ENCODE data around the gene LRRFIP1. TPM values are rescaled to one million over a fixed set of nuclear protein-coding genes. Genes with fewer than 3 reads are reported as not detected.

The LRRFIP1 gene
- total and polyA plus RNA-seq, 10 donors: 40.4 to 164 (median 124) TPM

- H3K9me3 ChIP-seq: no peaks in the 10 kb centered on the region
- H3K27me3 ChIP-seq (replicated peaks in 1 of 7): no peaks in the 10 kb centered on the region
- no peaks in the 10 kb centered on the region for H3K4me1 ChIP-seq
- 67 to 80% (median 73%) methylated on average over 1 of the region's 1 CpG for WGBS, 5 donors
- no peaks in the 10 kb centered on the region for H3K36me3 ChIP-seq
- no peak for TF ChIP-seq POLR2AphosphoS5 (IDR thresholded peaks at IDR 0.05)
- no peak for TF ChIP-seq POLR2A (IDR thresholded peaks at IDR 0.05)
- no peak for TF ChIP-seq CTCF (IDR thresholded peaks at IDR 0.05 in 8 of 11, conservative IDR thresholded peaks at IDR 0.05 in 3 of 11)
- no peak overlapping the region for H3K27ac ChIP-seq
- intact Hi-C loops (cut with DNase I; ENCODE audit: low total_unique reads): no loop called here
- DNase-seq: no peak
- no peak overlapping the region for H3K4me3 ChIP-seq
Measured at GRCh38 chr2:237815637-237816036, 188.2 kb downstream of the LRRFIP1 start.

- no peaks in the 10 kb centered on the region for H3K9me3 ChIP-seq
- TF ChIP-seq POLR2AphosphoS5 (IDR thresholded peaks at IDR 0.05) (no peak), CTCF (IDR thresholded peaks at IDR 0.05 in 8 of 11, conservative IDR thresholded peaks at IDR 0.05 in 3 of 11) (no peak), POLR2A (IDR thresholded peaks at IDR 0.05) (no peak)
- H3K27ac ChIP-seq: no peak overlapping the region
- no peaks in the 10 kb centered on the region for H3K36me3 ChIP-seq
- WGBS, 5 donors: 93 to 100% (median 97%) methylated on average over 1 of the region's 1 CpG
- H3K4me1 ChIP-seq: no peaks in the 10 kb centered on the region
- H3K27me3 ChIP-seq (replicated peaks in 1 of 7): no peaks in the 10 kb centered on the region
- no peak overlapping the region for H3K4me3 ChIP-seq
- no peak for DNase-seq
- intact Hi-C loops (cut with DNase I; ENCODE audit: low total_unique reads): no loop called here
Measured at GRCh38 chr2:237816531-237816930, 189.1 kb downstream of the LRRFIP1 start.

- 43 to 62% (median 52%) methylated on average over 5 of the region's 5 CpGs for WGBS, 5 donors
- Histone ChIP-seq H3K27me3 (replicated peaks in 1 of 7) (no peaks in the 10 kb centered on the region), H3K9me3 (no peaks in the 10 kb centered on the region), H3K4me3 (no peak overlapping the region), H3K4me1 (no peaks in the 10 kb centered on the region), H3K27ac (no peak overlapping the region), H3K36me3 (no peaks in the 10 kb centered on the region)
- DNase-seq: no peak
- TF ChIP-seq CTCF (IDR thresholded peaks at IDR 0.05 in 8 of 11, conservative IDR thresholded peaks at IDR 0.05 in 3 of 11) (no peak), POLR2AphosphoS5 (IDR thresholded peaks at IDR 0.05) (no peak), POLR2A (IDR thresholded peaks at IDR 0.05) (no peak)
- intact Hi-C loops (cut with DNase I; ENCODE audit: low total_unique reads): no loop called here
Measured at GRCh38 chr2:237818066-237818473, 190.7 kb downstream of the LRRFIP1 start.

GRCh38 chr2:237819231-237819630 is 191.8 kb downstream of the LRRFIP1 start:
- H3K27ac ChIP-seq: no peak overlapping the region
- H3K9me3 ChIP-seq: no peaks in the 10 kb centered on the region
- intact Hi-C loops (cut with DNase I; ENCODE audit: low total_unique reads): no loop called here
- TF ChIP-seq POLR2A (IDR thresholded peaks at IDR 0.05) (no peak), POLR2AphosphoS5 (IDR thresholded peaks at IDR 0.05) (no peak), CTCF (IDR thresholded peaks at IDR 0.05 in 8 of 11, conservative IDR thresholded peaks at IDR 0.05 in 3 of 11) (no peak)
- DNase-seq: no peak
- H3K4me3 ChIP-seq: no peak overlapping the region
- H3K36me3 ChIP-seq: no peaks in the 10 kb centered on the region
- 49 to 83% (median 56%) methylated on average over 2 of the region's 2 CpGs for WGBS, 5 donors
- no peaks in the 10 kb centered on the region for H3K4me1 ChIP-seq
- no peaks in the 10 kb centered on the region for H3K27me3 ChIP-seq (replicated peaks in 1 of 7)

Data from spleen (tissue), 11 donors.